OCI-LY1 (cell line): Measurements from ENCODE around the gene CHGA.

ENCODE experiments used
- H2AFZ ChIP-seq: fragments of 200-600 bp; sonication (generic), shearing (Covaris generic); 2 replicates; pipeline ENCODE4 v1.6.0; 2014; ENCODE audit warnings: antibody characterized with exemption, mild to moderate bottlenecking, low read length
- H3F3A ChIP-seq: fragments of 200-600 bp; sonication (generic), shearing (Covaris generic); 2 replicates; pipeline ENCODE4 v1.6.0; 2014; ENCODE audit warnings: mild to moderate bottlenecking, antibody characterized with exemption, low read length, moderate library complexity; ENCODE audit not compliant: insufficient read depth
- H3K27ac ChIP-seq: fragments of 200-600 bp; sonication (generic); 2 replicates; pipeline ENCODE4 v1.5.1; 2014; ENCODE audit warnings: low read length, mixed run types, mild to moderate bottlenecking, low read depth; ENCODE audit not compliant: poor library complexity, severe bottlenecking
- H3K27me3 ChIP-seq: fragments of 200-600 bp; sonication (generic); 2 replicates; pipeline ENCODE4 v1.6.0; 2014; ENCODE audit warnings: antibody characterized with exemption, mild to moderate bottlenecking, low read length, moderate library complexity; ENCODE audit not compliant: insufficient read depth
- H3K36me3 ChIP-seq: fragments of 200-600 bp; sonication (generic); 2 replicates; pipeline ENCODE4 v1.6.1; 2014; ENCODE audit warnings: mild to moderate bottlenecking, antibody characterized with exemption, low read length, moderate library complexity, mixed read lengths; ENCODE audit not compliant: insufficient read depth
- H3K4me1 ChIP-seq: fragments of 200-600 bp; sonication (generic); 2 replicates; pipeline ENCODE4 v1.5.1; 2014; ENCODE audit warnings: mild to moderate bottlenecking, low read length, moderate library complexity; ENCODE audit not compliant: insufficient read depth, severe bottlenecking
- H3K4me2 ChIP-seq: fragments of 200-600 bp; sonication (generic), shearing (Covaris generic); 2 replicates; pipeline ENCODE4 v1.6.1; 2014; ENCODE audit warnings: low read length
- H3K4me3 ChIP-seq: fragments of 200-600 bp; sonication (generic); 2 replicates; pipeline ENCODE4 v1.5.1; 2014; ENCODE audit warnings: low read length, low read depth, mild to moderate bottlenecking, mixed read lengths; ENCODE audit not compliant: poor library complexity, severe bottlenecking
- H3K79me2 ChIP-seq: fragments of 200-600 bp; shearing (Covaris generic); 2 replicates; pipeline ENCODE4 v1.6.1; 2016; ENCODE audit warnings: mixed run types, low read length, mixed read lengths; ENCODE audit not compliant: insufficient read depth
- H3K9ac ChIP-seq: fragments of 200-600 bp; sonication (generic), shearing (Covaris generic); 2 replicates; pipeline ENCODE4 v1.6.1; 2014; ENCODE audit warnings: mild to moderate bottlenecking, low read length, mixed read lengths
- H3K9me2 ChIP-seq: fragments of 200-600 bp; sonication (generic), shearing (Covaris generic); 2 replicates; pipeline ENCODE4 v1.6.1; 2014; ENCODE audit warnings: low read depth, mild to moderate bottlenecking, low read length, mixed read lengths
- H3K9me3 ChIP-seq: fragments of 200-600 bp; shearing (Covaris generic); 2 replicates; pipeline ENCODE4 v1.6.1; 2014; ENCODE audit warnings: low read length, mixed read lengths
- H4K20me1 ChIP-seq: fragments of 200-600 bp; sonication (generic), shearing (Covaris generic); 2 replicates; pipeline ENCODE4 v1.6.0; 2016; ENCODE audit warnings: mild to moderate bottlenecking, low read length; ENCODE audit not compliant: insufficient read depth
- EZH2 ChIP-seq: fragments of 200-600 bp; sonication (generic), shearing (Covaris generic); IDR thresholded peaks from 2 replicates; pipeline ENCODE4 v1.8.0; 2017; ENCODE audit warnings: borderline replicate concordance, mixed run types, mild to moderate bottlenecking, antibody characterized with exemption, low read length, moderate library complexity, mixed read lengths
- TF ChIP-seq, protein P1 (sequence below): fragments of 200-600 bp; sonication (generic), shearing (Covaris generic); IDR thresholded peaks from 2 replicates; pipeline ENCODE4 v1.5.1; 2017; ENCODE audit warnings: mild to moderate bottlenecking, antibody characterized with exemption, low read length, moderate library complexity, mixed read lengths

Gene CHGA

GRCh38 chr14:92940543-92940942, 17.6 kb downstream of the CHGA start:
- no peaks in the 10 kb centered on the region for H3K27me3 ChIP-seq
- no peaks in the 10 kb centered on the region for H3K4me1 ChIP-seq
- H3K79me2 ChIP-seq: no peaks in the 10 kb centered on the region
- no peak overlapping the region for H3K4me3 ChIP-seq
- H2AFZ ChIP-seq: no peak overlapping the region
- H3K36me3 ChIP-seq: no peaks in the 10 kb centered on the region
- no peak overlapping the region for H3K4me2 ChIP-seq
- H3F3A ChIP-seq: no peaks in the 10 kb centered on the region
- H3K27ac ChIP-seq: no peak overlapping the region
- no peaks in the 10 kb centered on the region for H4K20me1 ChIP-seq
- no peak for TF ChIP-seq EZH2
- TF ChIP-seq, protein P1, sequence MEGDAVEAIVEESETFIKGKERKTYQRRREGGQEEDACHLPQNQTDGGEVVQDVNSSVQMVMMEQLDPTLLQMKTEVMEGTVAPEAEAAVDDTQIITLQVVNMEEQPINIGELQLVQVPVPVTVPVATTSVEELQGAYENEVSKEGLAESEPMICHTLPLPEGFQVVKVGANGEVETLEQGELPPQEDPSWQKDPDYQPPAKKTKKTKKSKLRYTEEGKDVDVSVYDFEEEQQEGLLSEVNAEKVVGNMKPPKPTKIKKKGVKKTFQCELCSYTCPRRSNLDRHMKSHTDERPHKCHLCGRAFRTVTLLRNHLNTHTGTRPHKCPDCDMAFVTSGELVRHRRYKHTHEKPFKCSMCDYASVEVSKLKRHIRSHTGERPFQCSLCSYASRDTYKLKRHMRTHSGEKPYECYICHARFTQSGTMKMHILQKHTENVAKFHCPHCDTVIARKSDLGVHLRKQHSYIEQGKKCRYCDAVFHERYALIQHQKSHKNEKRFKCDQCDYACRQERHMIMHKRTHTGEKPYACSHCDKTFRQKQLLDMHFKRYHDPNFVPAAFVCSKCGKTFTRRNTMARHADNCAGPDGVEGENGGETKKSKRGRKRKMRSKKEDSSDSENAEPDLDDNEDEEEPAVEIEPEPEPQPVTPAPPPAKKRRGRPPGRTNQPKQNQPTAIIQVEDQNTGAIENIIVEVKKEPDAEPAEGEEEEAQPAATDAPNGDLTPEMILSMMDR: no peak
- H3K9me2 ChIP-seq: no peaks in the 10 kb centered on the region
- no peak overlapping the region for H3K9ac ChIP-seq
- H3K9me3 ChIP-seq: no peaks in the 10 kb centered on the region

DNA sequence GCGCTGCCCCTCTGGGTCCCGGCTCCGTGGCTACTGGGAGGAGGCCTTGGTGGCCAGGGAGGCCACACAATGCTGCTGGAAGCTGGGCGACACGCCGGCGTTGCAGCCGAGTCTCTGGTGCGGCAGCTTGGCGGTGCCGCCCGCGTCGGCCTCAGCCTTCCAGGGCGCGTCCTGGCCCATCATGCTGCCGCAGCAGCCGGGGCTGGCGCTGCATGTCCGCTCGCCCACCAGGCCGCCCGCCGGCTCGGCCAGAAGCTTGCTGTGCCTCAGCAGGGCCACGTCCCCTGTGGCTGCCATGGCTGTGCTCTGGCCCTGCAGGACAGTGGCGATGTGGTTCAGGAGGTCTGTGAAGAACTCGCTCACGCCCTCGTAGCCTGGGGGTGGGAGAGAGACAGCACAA, 18.6 kb downstream of the CHGA start:
- TF ChIP-seq, protein P1: no peak
- TF ChIP-seq EZH2: no peak
- no peaks in the 10 kb centered on the region for H3K9me2 ChIP-seq
- no peak overlapping the region for H3K27ac ChIP-seq
- no peaks in the 10 kb centered on the region for H3K79me2 ChIP-seq
- H3K9ac ChIP-seq: no peak overlapping the region
- no peak overlapping the region for H3K4me3 ChIP-seq
- no peaks in the 10 kb centered on the region for H3K27me3 ChIP-seq
- H3K4me2 ChIP-seq: no peak overlapping the region
- H3K9me3 ChIP-seq: no peaks in the 10 kb centered on the region
- no peaks in the 10 kb centered on the region for H3K4me1 ChIP-seq
- no peaks in the 10 kb centered on the region for H3F3A ChIP-seq
- no peaks in the 10 kb centered on the region for H4K20me1 ChIP-seq
- no peaks in the 10 kb centered on the region for H3K36me3 ChIP-seq
- H2AFZ ChIP-seq: no peak overlapping the region

- Histone ChIP-seq H3K9me3 (no peaks in the 10 kb centered on the region), H3K4me1 (no peaks in the 10 kb centered on the region), H2AFZ (no peak overlapping the region), H3K4me2 (no peak overlapping the region), H4K20me1 (no peaks in the 10 kb centered on the region), H3K27me3 (no peaks in the 10 kb centered on the region), H3K27ac (no peak overlapping the region), H3K9ac (no peak overlapping the region), H3K9me2 (no peaks in the 10 kb centered on the region), H3F3A (no peaks in the 10 kb centered on the region), H3K36me3 (no peaks in the 10 kb centered on the region), H3K4me3 (no peak overlapping the region), H3K79me2 (no peaks in the 10 kb centered on the region)
- no peak for TF ChIP-seq EZH2
These were observed 19.2 kb downstream of the CHGA start for GRCh38 chr14:92942136-92942535.

DNA sequence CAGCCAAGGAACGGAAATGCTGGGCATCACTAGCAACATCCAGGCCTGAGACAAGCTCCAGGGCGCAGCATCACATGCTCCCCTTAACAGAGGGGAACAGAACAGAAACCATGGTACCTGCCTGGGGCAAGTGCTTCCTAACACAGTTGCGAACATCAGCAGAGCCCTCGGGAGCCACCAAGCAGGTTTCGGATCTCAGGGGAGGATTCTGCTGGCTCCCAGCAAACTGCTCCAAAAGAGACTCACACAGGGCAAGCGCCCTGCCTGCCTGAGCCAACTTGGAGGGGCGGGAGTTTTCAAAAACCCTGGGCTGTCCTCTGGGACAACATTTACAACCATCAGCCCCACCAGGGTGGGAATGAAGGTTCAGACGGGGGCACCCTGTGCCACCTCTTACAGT, 19.6 kb downstream of the CHGA start:
- no peaks in the 10 kb centered on the region for H3K9me3 ChIP-seq
- no peaks in the 10 kb centered on the region for H3K36me3 ChIP-seq
- no peak overlapping the region for H3K4me3 ChIP-seq
- no peak overlapping the region for H3K27ac ChIP-seq
- H3K79me2 ChIP-seq: no peaks in the 10 kb centered on the region
- no peaks in the 10 kb centered on the region for H3K27me3 ChIP-seq
- no peak overlapping the region for H3K4me2 ChIP-seq
- H2AFZ ChIP-seq: no peak overlapping the region
- no peaks in the 10 kb centered on the region for H3K9me2 ChIP-seq
- no peak overlapping the region for H3K9ac ChIP-seq
- TF ChIP-seq, protein P1: no peak
- no peak for TF ChIP-seq EZH2
- H4K20me1 ChIP-seq: no peaks in the 10 kb centered on the region
- H3K4me1 ChIP-seq: no peaks in the 10 kb centered on the region
- no peaks in the 10 kb centered on the region for H3F3A ChIP-seq
